Activated CD4-positive, alpha-beta T cell treated with anti-CD3 and anti-CD28 coated beads, Interleukin-2, amount 50 U/mL, for 48 hours (primary cell): Measurements from ENCODE around the gene VPS39.

Experiments used
- DNase-seq, 2 experiments: peaks; one replicate each; pipeline ENCODE4 v3.0.0-alpha.2; 2020

The VPS39 gene

DNA sequence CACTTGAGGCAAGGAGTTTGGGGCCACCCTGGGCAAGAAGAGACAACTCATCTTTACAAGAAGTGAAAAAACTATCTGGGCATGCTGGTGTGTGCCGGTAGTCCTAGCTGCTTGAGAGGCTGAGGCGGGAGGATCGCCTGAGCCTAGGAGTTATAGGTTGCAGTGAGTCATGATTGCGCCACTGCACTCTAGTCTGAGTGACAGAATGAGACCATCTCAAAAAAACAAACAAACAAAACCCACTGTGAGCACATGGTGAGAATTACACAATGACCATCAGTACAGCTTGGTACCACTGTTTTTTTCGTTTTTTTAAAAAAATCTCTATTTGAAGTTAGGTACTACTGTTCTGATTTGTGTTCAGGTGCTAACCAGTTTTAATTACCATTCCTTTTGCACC, 13.6 kb downstream of the VPS39 start:
- DNase-seq: no peak

DNA sequence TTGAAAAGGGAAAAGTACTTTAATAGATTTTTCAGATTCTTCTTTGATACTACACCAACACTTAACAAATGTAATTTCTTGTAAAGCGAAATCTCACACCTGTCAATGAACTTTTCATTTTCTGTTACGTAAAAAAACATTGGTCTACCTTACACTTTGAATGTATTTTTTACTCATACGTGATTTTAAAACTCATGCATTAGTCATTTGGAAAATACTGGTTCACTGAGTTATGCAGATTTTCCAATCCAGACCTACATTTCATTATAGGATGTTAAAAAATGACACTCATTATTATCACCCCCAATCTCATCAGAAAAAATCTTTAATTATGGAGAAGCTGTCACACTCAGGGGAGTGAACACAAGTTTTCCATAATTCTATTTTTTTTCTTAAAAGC, 14.7 kb downstream of the VPS39 start:
- no peak for DNase-seq

DNA sequence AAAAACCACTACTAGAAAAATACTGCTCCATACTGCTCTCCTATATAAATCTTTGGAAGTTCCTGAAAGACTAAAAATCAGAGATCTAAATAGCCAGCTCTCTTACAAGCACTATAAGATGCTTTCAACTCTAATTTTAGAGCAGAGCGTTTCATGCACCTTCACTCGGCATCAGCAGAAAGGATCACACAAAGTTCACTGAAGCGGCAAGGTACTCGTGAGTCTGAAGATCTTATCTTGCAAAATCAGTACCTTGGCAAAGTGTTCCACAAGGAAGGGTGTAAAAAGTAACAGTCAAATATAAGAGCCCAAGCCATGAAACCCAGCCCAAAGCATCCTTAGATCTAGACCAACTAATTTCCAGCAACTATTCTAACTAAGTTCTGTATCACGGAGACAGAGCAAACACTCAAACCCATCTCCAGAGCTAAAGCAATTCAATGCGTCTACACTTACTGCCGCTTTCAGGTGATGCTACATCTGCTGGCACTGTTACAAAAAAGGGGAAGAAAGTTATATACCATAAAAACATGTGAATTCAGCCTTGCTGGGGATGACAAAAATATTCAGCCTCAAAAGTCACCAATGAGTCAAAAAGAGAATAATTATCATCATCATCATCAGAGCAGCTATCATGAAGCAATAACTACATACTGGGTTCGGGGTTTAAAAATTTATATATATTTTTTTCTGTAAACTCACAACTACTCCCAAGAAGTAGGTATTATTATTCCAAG, 16.3 kb downstream of the VPS39 start:
- no peak for DNase-seq

DNA sequence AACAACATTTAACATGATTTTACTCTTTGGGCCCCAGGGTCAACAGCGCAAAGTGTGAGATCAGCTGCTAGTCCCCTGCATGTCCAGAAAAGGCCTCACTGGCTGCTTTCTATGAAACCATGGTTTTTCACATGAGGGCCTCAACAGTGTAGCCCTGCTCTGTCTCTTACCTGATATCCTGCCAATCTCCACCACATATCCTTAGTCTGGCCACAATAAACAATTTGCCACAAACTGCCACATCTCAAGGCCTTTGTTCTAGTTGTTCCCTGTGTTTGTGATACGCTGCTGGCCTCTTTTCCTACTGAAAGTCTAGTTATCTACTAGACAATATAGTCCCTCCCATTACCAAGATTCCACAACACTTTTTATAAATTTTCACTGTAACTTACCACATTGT, 17.7 kb downstream of the VPS39 start:
- DNase-seq: no peak

DNA sequence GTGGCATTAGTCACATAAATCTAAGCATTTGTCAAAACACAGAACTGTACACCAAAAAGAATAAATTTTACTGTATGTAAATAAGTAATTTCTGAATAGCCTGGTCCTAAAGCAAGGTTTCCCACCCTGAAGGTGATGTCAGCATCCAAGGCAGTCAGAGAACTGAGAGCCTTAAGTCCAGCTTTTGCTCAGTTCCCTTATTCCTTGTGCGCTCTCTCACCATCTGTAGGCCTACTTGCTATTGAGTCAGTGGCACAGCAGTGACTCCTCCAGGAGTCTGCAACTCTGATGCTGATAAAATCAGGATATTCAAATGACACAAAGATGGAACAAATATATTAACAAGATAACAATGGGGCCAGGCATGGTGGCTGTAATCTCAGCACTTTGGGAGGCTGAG, 22.3 kb downstream of the VPS39 start:
- no peak for DNase-seq

DNA sequence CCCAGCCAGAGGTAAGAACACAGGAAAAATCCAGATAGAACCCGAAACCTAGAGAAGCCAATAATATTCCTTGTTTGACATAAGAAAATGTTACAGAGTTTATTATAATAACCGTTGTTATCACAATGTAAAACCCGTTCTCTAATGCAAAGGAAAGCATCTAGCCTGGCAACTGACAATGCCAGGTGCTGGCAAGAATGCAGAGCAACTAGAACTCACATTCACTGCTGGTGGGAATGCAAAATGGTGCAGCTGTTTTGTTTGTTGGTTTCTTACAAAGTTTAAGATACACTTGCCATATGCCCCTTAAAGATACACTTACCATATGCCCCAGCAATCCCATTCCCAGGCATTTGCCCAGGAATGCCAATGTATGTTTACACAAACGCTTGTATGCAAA, 23.4 kb downstream of the VPS39 start:
- no peak for DNase-seq

DNA sequence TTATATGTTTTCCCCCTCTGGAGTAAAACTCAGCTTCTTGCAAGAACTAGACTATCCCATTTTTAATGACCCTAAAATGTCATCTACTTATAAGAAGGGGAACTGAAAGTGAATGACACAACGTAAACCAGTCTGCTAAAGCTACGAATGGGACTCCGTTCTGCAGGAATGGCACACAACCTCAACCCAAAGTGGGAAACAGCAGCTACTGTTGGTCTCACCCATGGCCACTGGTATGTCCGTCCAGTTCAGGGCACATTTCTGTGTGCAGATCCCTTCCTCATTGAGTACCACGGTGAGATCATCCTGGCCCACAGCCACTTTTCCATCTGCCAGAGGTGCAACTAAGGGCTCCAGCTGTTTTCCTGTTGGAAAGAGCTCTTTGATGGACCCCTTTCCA, 23.8 kb downstream of the VPS39 start:
- DNase-seq: no peak

DNA sequence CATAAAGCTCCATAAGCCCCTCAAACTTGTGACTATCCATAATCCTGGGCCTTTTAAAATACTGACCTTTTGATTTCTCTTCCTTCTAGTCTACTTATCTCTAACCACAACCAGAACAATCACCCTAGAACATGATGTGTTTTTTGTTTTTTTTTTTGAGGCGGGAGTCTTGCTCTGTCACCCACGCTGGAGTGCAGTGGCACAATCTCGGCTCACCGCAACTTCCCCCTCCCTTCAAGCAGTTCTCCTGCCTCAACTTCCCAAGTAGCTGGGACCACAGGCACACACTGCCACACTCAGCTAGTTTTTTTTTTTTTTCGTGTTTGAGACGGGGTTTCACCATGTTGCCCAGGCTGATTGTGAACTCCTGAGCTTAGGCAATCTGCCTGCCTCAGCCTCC, 25.1 kb downstream of the VPS39 start:
- no peak for DNase-seq

DNA sequence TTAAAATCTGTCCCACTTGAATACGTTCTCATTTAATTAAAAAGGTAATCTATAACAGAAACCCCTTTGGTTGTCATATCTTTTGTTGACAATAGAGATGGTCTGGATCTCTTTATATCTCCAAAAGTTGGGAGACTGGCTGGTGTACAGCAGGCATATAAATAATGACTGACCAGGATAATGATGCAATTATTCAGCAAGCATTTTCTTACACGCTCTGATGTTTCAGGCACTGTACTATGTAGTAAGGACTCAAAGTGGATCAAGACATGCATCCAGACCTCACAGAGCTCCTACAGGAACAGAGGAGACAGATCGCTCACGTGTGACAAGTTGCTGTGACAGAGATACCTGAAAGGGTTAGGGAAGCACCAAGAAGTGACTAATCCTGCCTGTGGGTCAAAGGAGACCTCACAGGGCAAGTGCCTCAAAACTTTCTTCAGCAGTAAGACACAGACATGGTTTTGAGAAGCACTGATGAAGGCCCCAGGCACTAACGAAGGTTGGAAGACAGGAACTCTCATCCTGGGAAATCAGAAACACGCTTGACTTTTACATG, 25.7 kb downstream of the VPS39 start:
- DNase-seq: no peak

DNA sequence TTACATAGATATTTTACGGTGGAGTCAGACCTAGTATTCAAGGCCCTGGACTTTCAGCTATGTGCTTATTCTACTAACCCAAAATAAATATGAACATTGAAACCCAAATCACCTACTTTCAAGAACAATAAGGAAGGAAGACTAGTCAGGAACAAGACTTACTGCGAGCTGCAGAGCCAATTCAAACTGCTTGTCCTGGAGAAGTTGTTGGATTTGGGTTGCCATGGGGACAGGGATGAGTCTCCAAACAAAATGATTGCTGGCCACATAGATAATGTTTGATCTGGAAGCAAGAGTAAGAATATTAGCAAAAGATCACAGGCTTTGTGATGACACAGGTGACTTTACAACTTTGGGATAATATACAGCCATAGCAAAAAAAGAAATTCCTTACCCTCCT, 30.0 kb downstream of the VPS39 start:
- DNase-seq: no peak

DNA sequence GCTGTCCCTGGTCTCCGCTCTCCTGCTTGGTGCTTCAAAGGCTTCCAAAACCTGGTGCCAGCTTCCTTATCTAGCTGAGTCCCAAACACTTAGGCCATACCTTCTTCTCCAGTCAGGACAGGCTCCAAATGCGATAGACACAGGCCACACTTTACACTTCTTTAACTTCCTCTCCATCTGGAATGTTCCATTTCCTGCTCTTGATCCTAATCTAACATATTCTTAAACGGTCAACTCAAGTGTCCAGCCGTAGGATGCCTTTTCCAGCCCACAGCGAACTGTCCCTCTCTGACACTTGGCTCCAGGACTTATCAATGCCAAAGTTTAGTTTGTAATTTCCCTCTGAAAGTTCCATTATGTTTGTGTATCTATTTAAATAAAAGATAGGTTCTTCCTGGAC, 32.4 kb downstream of the VPS39 start:
- DNase-seq: no peak

DNA sequence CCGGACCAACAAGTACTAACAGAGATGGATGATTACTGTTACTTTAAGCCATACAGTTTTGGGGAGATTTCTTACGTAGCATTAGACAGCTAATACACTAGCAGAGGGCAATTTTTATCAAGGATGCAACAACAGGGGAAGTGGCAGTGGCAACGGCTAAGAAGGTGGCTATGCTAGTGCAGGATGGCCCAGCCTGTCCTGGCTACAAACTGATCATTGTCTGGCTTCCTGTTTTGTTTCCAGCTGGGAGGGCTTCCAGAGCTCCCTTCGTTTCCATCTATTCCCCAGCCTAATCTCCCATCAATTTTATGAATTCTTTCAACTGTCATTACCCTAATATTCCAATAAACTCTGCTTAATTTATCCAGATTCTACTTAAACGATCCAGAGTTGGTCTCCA, 35.6 kb downstream of the VPS39 start:
- no peak for DNase-seq

DNA sequence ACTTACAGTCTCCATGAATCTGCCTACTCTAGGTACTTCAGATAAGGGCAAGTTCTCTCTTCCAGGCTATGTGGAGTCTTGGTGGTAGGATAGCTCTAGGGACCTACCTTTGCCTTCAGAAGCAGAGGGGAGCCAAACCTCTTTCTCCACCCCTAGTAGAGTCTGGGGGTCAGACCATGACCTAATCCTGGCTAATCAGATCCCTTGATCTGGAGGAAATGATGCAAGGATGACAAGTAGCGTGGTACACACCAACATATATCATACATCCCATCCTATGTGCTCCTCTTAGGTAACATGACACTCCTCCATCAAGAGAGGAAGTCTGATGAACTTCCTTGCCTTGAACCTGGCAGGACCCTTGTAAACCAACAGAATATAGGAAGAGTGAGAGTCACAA, 36.3 kb downstream of the VPS39 start:
- no peak for DNase-seq

DNA sequence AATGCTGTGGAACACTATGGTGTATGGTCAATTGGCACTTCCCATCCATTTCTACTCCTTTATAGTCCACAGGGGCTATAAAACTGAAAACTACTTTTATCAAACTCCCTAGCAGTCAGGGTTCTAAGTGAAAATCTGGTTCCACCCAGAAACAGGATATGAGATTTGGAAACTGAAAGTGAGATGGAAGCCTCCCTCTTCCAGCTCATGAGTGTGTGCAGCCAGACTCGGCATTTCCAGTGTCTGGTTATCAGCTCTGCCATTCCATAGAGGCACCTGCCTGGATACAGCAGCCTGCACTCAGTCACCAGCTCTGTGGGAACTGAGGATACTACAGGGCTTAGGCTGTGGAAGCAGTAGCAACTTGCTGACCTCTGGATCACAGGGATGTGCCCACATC, 37.0 kb downstream of the VPS39 start:
- DNase-seq: no peak

DNA sequence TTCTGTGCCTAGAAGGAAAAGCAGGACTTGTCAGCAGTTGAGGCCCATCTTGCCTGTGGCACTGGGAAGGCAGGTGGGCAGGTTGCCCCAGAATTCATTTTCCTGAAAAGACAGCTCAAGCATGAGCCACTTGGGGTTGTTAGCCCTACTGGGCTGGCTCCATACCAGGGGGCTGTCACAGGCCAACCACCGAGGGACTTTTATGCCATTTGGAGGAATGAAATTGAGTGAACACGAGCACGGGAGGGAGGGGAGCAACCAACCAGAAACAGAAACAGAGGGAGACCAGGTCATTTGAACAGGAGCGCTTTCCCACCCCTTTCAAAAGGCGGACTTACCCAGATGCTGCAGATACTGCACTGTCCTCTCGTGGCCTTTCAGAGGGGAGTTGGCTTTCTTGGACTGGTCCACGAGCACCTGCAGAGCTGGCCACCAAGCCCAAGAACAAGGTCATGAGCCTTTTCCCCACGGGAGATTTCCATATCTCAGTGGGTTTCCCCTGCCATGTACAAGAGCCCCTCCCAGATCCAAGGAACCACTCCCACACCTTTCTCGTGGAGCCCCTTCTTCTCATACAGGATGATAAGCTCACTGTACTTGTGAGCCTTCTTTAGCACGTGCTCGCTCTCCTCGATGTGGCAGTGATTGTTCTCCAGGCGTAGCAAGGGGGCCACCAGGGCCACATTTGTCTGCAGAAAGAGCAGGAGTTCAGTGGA, 41.7 kb downstream of the VPS39 start:
- DNase-seq: no peak

DNA sequence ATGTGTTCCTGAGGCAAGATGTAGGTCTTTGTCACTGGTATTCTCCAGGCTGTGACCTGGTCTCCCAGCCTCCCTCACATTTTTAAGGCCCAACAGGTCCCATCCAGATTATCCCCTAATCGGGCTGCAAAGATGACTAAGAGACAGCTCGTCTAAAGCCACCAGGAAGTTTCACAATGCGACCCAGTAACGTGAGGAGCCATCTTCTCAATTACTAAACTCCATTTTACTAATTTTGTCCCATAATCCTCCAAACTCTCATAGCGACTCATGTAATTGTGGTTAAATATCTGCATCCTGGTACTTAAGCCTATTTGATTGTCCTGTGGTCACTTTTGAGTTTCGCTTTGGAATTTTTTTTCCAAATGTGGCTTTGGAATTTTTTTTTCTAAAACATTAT, 43.0 kb downstream of the VPS39 start:
- DNase-seq: no peak

DNA sequence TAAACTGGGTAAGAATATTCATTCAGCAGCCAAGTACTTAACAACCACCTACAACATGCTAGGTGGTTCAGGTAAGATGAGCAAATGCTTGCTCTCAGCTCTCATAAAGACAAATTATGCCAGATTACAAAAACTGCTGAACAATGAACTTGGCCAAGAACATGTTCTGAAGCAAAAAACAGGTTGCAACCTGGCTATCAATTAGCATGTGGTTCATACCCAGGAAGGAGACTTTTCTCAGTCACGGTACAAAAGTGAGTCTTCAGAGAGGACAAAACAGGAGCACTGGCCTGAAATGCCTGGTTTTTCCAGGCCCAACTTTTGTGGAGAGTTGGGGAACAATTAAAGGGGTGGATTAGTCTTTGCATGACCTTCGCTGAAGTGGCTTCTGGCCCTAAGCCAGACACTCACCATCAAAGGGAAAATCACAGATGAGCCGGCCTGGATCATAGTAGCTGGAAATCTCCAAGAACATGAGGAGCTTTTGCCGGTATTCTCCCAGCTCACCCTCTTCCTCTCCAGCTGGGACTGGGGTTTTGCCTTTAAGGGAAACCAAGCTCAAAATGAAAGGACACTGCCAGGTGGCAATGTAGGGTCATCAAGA, 44.1 kb downstream of the VPS39 start:
- DNase-seq: no peak

DNA sequence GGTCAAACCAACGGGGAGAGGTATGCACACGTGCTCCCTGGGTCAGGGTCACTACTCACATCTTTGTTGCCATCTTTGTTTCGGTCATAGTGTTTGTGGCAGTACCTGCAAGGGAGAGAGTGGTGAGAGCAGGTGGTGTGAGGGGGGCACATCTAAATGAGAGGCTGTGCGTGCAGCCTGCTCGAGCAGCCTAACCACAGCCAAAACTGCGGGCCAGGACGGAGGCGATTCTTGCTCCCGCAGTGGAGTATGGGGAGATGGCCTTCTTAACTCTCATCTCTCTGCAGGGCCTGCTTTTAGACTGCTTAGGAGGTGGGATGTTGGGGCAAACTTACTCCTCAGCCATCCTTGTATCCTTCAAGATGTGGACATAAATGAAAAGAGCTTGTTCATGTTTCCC, 44.8 kb downstream of the VPS39 start:
- no peak for DNase-seq

DNA sequence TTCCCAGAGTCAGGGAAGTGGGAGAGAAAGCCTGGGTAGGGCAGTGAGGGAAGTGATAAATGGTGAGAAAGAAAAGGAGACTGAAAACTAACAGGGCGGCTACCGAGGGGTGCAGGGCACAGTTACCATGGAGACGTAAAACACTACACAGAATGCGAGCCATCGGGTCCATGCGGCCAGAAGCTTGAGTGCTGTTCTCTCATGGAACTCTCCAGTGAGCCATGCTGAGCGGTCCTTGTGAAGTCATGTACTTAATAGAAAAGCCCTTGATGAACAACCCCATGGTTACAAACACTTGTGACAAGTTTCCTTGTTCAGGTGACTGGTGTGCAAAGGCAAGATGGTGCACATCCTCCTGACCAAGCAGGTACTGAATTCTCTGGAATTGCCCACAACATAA, 48.0 kb downstream of the VPS39 start:
- DNase-seq: no peak

DNA sequence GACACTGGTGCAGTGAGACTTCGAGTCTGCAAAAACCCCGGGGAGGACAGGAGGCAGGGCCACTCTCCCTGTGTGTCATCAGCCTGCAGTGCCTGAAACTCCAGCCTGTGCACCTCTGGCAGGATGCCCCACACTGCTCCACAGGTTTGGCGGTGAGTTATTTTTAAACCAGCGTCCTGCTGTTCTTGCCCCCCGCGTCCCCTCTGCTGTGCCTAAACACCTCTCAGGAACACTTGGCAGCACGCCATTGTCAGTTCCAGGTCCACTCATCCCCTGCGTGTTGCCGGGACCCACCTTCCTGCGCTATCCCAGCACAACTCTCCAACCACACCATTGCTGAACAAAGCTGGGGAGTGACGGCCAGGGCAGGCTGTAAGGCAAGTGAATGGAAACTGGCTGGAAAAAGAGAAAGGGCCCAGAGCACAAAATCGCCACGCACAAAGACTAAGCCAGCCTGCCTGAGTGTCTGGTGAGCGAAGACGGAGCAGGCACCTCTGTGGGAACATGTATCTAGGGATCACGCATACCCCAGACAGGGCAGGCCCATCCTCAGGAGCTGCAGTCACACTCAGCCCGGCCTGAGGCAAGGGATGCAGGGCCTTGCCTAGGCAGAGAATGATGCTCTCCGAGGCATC, 48.6 kb downstream of the VPS39 start:
- no peak for DNase-seq

DNA sequence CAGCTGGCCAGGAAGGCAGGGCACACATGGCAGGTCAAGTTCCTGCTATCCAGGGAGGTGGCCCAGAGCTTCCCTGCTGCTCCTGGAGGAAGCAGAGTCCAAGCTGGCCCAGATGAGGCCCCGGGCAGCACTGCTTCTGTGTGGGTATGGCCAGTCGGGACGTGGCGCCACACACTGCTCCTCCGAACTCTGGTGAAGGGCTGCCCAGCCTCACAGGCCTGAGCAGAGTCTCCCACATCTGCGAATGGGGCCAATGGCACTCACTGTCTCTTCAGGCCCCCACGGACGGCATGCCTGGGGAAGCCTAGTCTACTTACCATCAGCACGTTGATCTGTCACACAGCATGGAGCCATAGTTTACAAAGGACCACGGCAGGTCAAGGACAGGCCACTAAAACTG, 49.2 kb downstream of the VPS39 start:
- DNase-seq: no peak

DNA sequence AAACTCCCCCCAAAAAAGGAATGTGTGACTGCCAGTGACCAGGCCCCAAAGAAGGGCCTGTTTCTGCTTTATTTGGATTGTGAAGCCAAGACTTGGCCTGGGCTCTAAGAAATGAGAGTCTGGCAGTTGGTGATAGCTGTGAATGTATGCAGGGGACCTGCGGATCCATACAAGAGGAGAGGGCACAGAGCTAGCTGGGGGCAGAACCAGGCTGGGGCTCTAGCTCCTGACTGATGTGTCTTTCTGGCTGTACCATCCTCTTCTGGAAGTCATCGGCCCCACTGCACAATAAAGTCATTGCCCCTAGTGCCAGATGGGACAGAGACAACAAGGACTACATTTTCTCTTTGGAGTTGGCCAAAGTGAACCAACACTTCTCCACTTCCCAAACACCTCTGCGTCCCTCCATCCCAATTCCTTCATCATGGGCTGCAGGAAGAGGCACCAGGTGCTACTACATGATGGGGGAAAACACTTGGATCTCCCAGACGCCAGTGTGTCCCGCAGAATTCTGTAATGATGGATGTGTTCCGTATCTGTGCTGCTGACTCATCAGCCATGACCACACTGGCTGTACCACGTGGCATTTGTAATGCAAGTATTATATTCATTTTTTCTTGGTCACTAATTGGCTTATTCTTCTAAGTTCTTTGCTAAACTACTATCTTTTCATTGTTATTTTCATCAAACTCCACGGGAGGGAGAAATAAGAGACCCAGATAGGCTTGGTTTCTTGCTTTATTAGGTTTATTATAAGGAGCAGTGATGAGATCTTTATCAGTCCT, 49.9 kb downstream of the VPS39 start:
- DNase-seq: no peak

DNA sequence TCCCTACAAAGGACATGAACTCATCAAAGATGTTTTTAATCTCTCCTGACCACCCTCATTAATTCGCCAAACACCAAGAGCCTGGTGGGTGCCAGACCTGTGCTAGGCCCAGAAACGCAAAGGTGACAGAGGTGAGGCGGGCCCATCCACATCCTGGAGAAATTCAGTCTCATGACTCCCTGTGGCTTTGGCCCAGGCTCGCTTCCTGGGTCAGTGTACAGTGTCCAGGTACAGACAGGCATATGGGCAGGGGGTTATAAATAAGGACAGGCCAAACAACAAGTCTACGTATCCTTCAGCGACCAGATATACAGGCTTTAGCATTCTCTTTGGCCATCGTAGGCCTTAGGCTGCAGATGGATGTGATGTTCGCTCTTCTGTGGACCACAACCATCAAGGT, 50.7 kb downstream of the VPS39 start:
- no peak for DNase-seq
